ENCODE data around the gene DGKG.

DGKG gene

DNA sequence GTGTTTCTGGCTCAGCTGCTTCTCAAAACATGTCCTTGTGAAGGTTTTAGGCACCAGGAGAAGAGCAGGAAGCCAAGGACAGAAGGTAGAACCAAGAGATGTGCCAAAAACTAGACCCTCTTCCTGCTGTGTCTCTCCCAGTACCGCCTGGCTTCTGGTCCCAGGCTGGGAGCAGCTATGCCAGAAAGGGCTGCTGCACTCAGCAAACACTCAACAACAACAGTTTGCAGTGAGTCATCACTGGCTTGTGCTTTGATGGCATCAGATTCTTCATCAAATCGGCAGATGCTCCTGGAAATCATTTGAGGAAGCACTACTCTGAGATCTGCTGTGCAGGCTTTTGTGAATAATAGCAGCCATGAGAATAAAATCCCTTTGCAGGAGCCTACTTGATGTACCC is 63.2 kb downstream of the DGKG start:
- no peak overlapping the region for H3K4me3 ChIP-seq (ENCODE audit: low read depth, low read length)
- TF ChIP-seq, protein P1, sequence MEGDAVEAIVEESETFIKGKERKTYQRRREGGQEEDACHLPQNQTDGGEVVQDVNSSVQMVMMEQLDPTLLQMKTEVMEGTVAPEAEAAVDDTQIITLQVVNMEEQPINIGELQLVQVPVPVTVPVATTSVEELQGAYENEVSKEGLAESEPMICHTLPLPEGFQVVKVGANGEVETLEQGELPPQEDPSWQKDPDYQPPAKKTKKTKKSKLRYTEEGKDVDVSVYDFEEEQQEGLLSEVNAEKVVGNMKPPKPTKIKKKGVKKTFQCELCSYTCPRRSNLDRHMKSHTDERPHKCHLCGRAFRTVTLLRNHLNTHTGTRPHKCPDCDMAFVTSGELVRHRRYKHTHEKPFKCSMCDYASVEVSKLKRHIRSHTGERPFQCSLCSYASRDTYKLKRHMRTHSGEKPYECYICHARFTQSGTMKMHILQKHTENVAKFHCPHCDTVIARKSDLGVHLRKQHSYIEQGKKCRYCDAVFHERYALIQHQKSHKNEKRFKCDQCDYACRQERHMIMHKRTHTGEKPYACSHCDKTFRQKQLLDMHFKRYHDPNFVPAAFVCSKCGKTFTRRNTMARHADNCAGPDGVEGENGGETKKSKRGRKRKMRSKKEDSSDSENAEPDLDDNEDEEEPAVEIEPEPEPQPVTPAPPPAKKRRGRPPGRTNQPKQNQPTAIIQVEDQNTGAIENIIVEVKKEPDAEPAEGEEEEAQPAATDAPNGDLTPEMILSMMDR (IDR thresholded peaks at IDR 0.05; ENCODE audit: borderline replicate concordance, insufficient read depth, low read depth, low read length), result no peak

DNA sequence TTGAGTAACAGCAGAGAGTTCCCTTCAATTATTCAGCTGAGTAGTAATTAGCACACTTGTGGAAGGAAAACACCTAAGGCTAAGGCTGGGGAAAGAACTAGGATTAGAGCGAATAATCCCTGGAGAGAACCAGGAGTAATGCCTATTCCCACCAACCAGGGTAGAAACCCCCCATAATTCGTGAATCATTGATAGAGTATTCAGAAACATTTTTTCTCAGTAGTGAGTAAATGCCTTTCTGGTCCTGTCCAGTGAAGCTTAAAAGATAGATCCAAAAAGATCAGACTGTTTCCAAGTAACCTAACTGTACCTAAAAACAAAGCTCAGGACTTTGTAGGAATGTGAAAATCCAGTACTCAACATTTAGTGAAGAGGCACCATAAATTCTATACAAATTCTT is 71.2 kb downstream of the DGKG start:
- TF ChIP-seq, protein P1 (IDR thresholded peaks at IDR 0.05; ENCODE audit: borderline replicate concordance, insufficient read depth, low read depth, low read length), result no peak
- no peak overlapping the region for H3K4me3 ChIP-seq (ENCODE audit: low read depth, low read length)

- no peak overlapping the region for H3K4me3 ChIP-seq (ENCODE audit: low read depth, low read length)
- TF ChIP-seq, protein P1 (IDR thresholded peaks at IDR 0.05; ENCODE audit: borderline replicate concordance, insufficient read depth, low read depth, low read length), result no peak
Measured at GRCh38 chr3:186287711-186288110, 74.3 kb downstream of the DGKG start.

GRCh38 chr3:186286114-186286513 is 75.9 kb downstream of the DGKG start:
- TF ChIP-seq, protein P1 (IDR thresholded peaks at IDR 0.05; ENCODE audit: borderline replicate concordance, insufficient read depth, low read depth, low read length), result no peak
- H3K4me3 ChIP-seq (ENCODE audit: low read depth, low read length), result no peak overlapping the region

DNA sequence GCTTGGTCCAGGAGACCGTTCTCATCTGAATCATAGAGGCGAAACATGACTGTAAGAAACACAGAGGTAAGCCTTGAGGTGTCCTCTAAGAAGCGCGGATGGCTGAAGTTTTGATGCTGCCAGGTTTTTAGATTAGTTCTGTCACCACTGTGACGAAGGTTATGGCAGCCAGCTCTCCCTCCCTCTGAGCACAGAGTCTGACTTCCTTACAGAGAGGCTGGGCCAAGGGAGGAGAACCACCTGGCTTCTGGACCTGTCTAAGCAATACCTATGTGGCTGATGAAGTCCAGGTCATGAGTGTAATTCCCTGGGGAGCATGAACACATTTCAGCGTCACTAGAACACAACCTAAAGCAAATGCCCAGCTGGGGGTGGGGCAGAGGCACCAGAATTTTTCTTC is 77.4 kb downstream of the DGKG start:
- TF ChIP-seq, protein P1 (IDR thresholded peaks at IDR 0.05; ENCODE audit: borderline replicate concordance, insufficient read depth, low read depth, low read length), result no peak
- H3K4me3 ChIP-seq (ENCODE audit: low read depth, low read length), result no peak overlapping the region

- TF ChIP-seq, protein P1 (IDR thresholded peaks at IDR 0.05; ENCODE audit: borderline replicate concordance, insufficient read depth, low read depth, low read length), result no peak
- H3K4me3 ChIP-seq (ENCODE audit: low read depth, low read length), result no peak overlapping the region
Measured at GRCh38 chr3:186284349-186284652, 77.7 kb downstream of the DGKG start.

DNA sequence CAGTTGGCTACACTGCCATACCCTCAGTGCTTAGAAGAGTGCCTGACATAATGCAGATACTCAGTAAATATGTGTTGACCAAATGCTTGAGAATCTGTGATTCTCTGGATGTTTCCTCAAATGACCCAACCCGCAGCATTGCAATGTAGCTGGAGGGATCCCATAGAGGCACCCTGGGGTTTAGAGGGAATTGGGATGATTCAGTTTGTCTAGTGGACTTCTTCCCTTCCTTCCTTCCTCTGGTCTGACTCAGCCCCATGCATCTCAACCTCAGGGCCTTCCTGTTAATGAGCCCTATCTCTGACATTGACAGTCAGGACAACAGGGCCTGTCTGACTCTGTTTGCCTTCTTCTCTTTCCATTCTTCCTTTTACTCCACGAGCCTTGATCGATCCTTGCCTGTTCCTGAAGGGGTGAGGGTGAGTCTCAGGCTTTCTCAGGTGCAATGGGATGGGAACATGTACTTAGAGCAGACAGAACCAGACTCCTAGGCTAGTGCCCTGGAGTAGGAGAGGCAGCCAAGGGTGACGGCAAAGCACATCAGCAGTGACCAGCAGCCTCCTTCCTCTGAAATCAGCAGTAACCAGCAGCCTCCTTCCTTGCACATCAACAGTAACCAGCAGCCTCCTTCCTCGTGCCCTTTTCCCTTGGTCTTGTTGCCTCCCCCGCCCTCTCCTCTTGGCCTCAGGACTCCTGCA is 78.2 kb downstream of the DGKG start:
- TF ChIP-seq, protein P1 (IDR thresholded peaks at IDR 0.05; ENCODE audit: borderline replicate concordance, insufficient read depth, low read depth, low read length), result no peak
- no peak overlapping the region for H3K4me3 ChIP-seq (ENCODE audit: low read depth, low read length)
